Testis (tissue), 2 donors: ENCODE measurements around the gene POU5F2.

Experiments
- POLR2A ChIP-seq: fragments of 450-650 bp; IDR thresholded peaks from one replicate; pipeline ENCODE4 v1.6.1; 2017; ENCODE audit warnings: antibody characterized with exemption, mild to moderate bottlenecking, moderate library complexity
- TF ChIP-seq, protein P1 (sequence below), 3 experiments: fragments of 450-650 bp in 2 of 3; fragments of 200-600 bp in 1 of 3; sonication (generic) in 1 of 3; IDR thresholded peaks; one replicate each; pipeline ENCODE4 v1.5.1; 2016 to 2019; ENCODE audit warnings: antibody characterized with exemption in 3 of 3, mild to moderate bottlenecking in 2 of 3, moderate library complexity in 1 of 3

- TF ChIP-seq POLR2A = no peak
- TF ChIP-seq, protein P1, sequence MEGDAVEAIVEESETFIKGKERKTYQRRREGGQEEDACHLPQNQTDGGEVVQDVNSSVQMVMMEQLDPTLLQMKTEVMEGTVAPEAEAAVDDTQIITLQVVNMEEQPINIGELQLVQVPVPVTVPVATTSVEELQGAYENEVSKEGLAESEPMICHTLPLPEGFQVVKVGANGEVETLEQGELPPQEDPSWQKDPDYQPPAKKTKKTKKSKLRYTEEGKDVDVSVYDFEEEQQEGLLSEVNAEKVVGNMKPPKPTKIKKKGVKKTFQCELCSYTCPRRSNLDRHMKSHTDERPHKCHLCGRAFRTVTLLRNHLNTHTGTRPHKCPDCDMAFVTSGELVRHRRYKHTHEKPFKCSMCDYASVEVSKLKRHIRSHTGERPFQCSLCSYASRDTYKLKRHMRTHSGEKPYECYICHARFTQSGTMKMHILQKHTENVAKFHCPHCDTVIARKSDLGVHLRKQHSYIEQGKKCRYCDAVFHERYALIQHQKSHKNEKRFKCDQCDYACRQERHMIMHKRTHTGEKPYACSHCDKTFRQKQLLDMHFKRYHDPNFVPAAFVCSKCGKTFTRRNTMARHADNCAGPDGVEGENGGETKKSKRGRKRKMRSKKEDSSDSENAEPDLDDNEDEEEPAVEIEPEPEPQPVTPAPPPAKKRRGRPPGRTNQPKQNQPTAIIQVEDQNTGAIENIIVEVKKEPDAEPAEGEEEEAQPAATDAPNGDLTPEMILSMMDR (IDR thresholded peaks at IDR 0.05) = no peak
Observed at GRCh38 chr5:93723005-93723404, 18.4 kb downstream of the POU5F2 start.
